Esophagus muscularis mucosa (tissue), 4 donors: ENCODE measurements around the gene RPP25L.

Experiments used
- CTCF ChIP-seq, 3 experiments: fragments of 200-600 bp in 2 of 3; fragments of 450-650 bp in 1 of 3; sonication (generic) in 2 of 3; IDR thresholded peaks; one replicate each; pipeline ENCODE4 v1.5.1; 2017 to 2019; ENCODE audit warnings: antibody characterized with exemption in 3 of 3, mild to moderate bottlenecking in 2 of 3, moderate library complexity in 1 of 3
- EP300 ChIP-seq: sonication (generic); formaldehyde crosslinking; IDR thresholded peaks from one replicate; pipeline ENCODE4 v1.6.1; 2017; ENCODE audit warnings: antibody characterized with exemption
- POLR2A ChIP-seq: fragments of 450-650 bp; IDR thresholded peaks from one replicate; pipeline ENCODE4 v1.6.1; 2017; ENCODE audit warnings: antibody characterized with exemption, moderate library complexity, mild to moderate bottlenecking, low read depth
- POLR2AphosphoS5 ChIP-seq, 2 donors: sonication (generic); formaldehyde crosslinking; IDR thresholded peaks; one replicate each; pipeline ENCODE4 v1.6.1; 2017; ENCODE audit warnings: antibody characterized with exemption in 2 of 2

- TF ChIP-seq CTCF (IDR thresholded peaks at IDR 0.05) = no peak
- no peak for TF ChIP-seq POLR2AphosphoS5 (IDR thresholded peaks at IDR 0.05)
- TF ChIP-seq POLR2A = no peak
- TF ChIP-seq EP300 = no peak
These were observed 4.6 kb downstream of the RPP25L start for GRCh38 chr9:34607331-34607730.
